Upper lobe of right lung (tissue), 1 donor: Measurements from ENCODE around the gene BMPR1A. TPM values are rescaled to one million over a fixed set of nuclear protein-coding genes. Genes with fewer than 3 reads are reported as not detected.
A peak's percentile ranks its signal among the peaks of the same experiment; 100 is the strongest.
"Not testable (repeated sequence)": the region's sequence is repeated elsewhere in the genome, so short reads cannot be mapped to it uniquely, and the experiment has no call there.

Experiments used
- ATAC-seq: fragments of 200-7000 bp; cut with Tn5 transposase; one replicate; pipeline ENCODE4 v1.9.1; 2020; ENCODE audit warnings: mild to moderate bottlenecking, moderate library complexity
- DNase-seq: peaks from one replicate; pipeline ENCODE4 v3.0.0-alpha.2; 2020
- H3K27ac ChIP-seq: fragments of 200-600 bp; one replicate; pipeline ENCODE4 v1.8.0; 2022
- H3K27me3 ChIP-seq: fragments of 200-600 bp; one replicate; pipeline ENCODE4 v1.8.0; 2022; ENCODE audit warnings: mild to moderate bottlenecking
- H3K36me3 ChIP-seq: fragments of 200-600 bp; one replicate; pipeline ENCODE4 v1.8.0; 2022
- H3K4me1 ChIP-seq: fragments of 200-600 bp; one replicate; pipeline ENCODE4 v1.8.0; 2022
- H3K4me3 ChIP-seq: fragments of 200-600 bp; one replicate; pipeline ENCODE4 v1.8.0; 2022; ENCODE audit warnings: mild to moderate bottlenecking
- H3K9me3 ChIP-seq: fragments of 200-600 bp; one replicate; pipeline ENCODE4 v1.8.0; 2022
- intact Hi-C: fragments of 100-400 bp; cut with DNase I; formaldehyde crosslinking; loops from one replicate; pipeline ENCODE4 v1.11.0; 2022
- total RNA-seq: library from RNA; stranded (reverse); fragmentation: NEBNext Ultra II Directional; extraction: Animal tissue kit (Norgen Biotek cat#: 25700); gene quantifications from one replicate; pipeline ENCODE4 v1.2.1, GENCODE V29; 2021
- TF ChIP-seq, protein P1 (sequence below): fragments of 200-600 bp; IDR thresholded peaks from one replicate; pipeline ENCODE4 v1.8.0; 2022; ENCODE audit warnings: antibody characterized with exemption
- donor health status: DM: no; HTN: yes; CAD: no; lungs with severe emphysema.

Gene BMPR1A
- total RNA-seq, 1 donor from 2014 or later = 41.2 TPM

GRCh38 chr10:86976362-86977056 lies 220.1 kb downstream of the BMPR1A start:
- H3K4me3 ChIP-seq = no peak overlapping the region
- intact Hi-C loops = no loop called here
- H3K36me3 ChIP-seq = no peaks in the 10 kb centered on the region
- no peaks in the 10 kb centered on the region for H3K9me3 ChIP-seq
- H3K27me3 ChIP-seq = no peaks in the 10 kb centered on the region
- ATAC-seq (no peak), DNase-seq (no peak)
- TF ChIP-seq, protein P1, sequence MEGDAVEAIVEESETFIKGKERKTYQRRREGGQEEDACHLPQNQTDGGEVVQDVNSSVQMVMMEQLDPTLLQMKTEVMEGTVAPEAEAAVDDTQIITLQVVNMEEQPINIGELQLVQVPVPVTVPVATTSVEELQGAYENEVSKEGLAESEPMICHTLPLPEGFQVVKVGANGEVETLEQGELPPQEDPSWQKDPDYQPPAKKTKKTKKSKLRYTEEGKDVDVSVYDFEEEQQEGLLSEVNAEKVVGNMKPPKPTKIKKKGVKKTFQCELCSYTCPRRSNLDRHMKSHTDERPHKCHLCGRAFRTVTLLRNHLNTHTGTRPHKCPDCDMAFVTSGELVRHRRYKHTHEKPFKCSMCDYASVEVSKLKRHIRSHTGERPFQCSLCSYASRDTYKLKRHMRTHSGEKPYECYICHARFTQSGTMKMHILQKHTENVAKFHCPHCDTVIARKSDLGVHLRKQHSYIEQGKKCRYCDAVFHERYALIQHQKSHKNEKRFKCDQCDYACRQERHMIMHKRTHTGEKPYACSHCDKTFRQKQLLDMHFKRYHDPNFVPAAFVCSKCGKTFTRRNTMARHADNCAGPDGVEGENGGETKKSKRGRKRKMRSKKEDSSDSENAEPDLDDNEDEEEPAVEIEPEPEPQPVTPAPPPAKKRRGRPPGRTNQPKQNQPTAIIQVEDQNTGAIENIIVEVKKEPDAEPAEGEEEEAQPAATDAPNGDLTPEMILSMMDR = no peak
- H3K27ac ChIP-seq = no peak overlapping the region
- peaks cover 27% of the 10 kb centered on the region for H3K4me1 ChIP-seq

DNA sequence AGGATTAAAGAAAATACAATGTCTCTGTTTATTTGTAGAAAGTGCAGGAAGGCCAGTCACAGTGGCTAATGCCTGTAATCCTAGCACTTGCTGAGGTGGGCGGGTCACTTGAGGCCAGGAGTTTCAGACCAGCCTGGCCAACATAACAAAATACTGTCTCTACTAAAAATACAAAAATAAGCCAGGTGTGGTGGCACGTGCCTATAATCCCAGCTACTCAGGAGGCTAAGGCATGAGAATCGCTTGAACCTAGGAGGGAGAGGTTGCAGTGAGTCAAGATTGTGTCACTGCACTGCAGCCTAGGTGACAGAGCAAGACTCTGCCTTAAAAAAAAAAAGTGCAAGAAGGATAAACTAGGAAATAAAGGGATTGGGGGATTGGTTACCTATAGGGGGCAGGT lies 222.0 kb downstream of the BMPR1A start:
- intact Hi-C loops, H3K9me3 ChIP-seq, H3K4me3 ChIP-seq, ATAC-seq, H3K36me3 ChIP-seq, DNase-seq, H3K27me3 ChIP-seq: not testable (repeated sequence)
- Histone ChIP-seq H3K4me1 (peaks cover 20% of the 10 kb centered on the region), H3K27ac (peak overlapping the region; percentile 11)

DNA sequence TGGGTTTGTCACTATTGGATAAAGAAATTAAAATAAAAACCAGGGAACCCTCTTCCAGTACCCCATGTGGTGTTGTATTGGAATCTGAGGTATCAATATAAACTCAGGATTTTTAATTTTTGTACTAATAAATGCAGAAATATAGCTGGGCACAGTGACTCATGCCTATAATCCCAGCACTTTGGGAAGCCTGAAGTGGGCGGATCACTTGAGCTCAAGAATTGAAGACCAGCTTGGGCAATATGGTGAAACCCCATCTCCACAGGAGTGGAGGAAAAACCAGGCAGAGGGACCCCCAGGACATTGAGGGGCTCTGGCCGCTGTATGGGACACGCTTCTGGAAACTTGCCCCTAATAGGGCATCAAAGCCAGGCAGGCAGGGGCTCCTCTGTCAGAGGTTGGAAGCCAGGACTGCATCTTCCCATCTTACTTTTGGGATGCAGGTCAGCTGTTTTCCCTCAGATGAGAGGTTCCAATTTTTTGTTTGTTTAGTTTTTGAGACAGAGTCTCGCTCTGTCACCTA lies 222.9 kb downstream of the BMPR1A start:
- Histone ChIP-seq H3K4me3 (no peak overlapping the region), H3K36me3 (no peaks in the 10 kb centered on the region), H3K27me3 (no peaks in the 10 kb centered on the region), H3K4me1 (peaks cover 20% of the 10 kb centered on the region), H3K9me3 (no peaks in the 10 kb centered on the region), H3K27ac (peak overlapping the region; percentile 55)
- ATAC-seq (no peak), DNase-seq (no peak)
- intact Hi-C loops = no loop called here
- TF ChIP-seq, protein P1 = no peak

DNA sequence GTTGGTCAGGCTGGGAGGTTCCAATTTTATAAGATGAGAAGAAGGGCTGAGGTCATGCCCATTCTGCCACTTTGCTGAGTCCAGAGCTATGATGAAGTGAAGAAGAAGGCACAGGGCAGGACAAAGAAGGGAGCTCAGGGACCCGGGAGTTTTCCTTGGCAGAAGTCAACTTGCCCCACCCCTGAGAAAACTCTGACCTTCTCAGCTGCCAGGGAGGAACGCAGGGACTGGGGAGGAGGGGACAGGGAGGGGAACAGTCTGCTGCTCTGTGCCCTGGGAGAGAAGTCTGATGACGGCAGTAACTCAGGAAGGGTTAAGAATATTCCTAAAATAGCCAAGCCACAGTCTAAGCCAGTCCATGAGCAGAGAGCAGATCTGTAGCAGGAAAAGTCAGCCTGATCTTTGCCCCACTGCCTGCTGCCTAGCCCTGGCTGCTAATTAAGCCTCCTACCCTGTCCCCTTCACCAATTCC lies 223.6 kb downstream of the BMPR1A start:
- Histone ChIP-seq H3K4me1 (peaks cover 20% of the 10 kb centered on the region), H3K9me3 (no peaks in the 10 kb centered on the region), H3K4me3 (no peak overlapping the region), H3K27ac (peak overlapping the region; percentile 55), H3K36me3 (no peaks in the 10 kb centered on the region), H3K27me3 (no peaks in the 10 kb centered on the region)
- TF ChIP-seq, protein P1 = no peak
- intact Hi-C loops = no loop called here
- DNase-seq (no peak), ATAC-seq (peak; percentile 75)

GRCh38 chr10:86981020-86981419 lies 224.6 kb downstream of the BMPR1A start:
- DNase-seq, H3K36me3 ChIP-seq, H3K27ac ChIP-seq, intact Hi-C loops, H3K9me3 ChIP-seq, ATAC-seq, H3K27me3 ChIP-seq, H3K4me3 ChIP-seq: not testable (repeated sequence)
- H3K4me1 ChIP-seq = peaks cover 20% of the 10 kb centered on the region

DNA sequence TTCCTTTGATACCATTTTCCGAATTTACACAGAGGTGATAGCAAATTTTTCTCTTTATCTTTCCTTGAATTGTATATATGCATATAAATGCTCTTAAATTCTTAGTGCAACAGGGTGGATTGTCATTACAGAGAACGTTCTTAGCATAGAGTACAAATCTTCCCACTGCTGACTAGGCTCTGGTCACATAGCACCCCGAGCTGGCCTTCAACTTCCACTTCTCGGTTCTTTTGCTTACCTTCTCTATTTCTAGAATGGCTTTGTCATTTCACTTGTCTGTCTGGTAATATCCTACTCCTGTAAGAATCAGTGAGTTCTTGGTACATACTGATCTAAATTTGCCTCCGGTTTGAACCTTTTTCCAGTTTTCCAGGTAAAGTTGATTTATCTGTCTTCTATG lies 225.3 kb downstream of the BMPR1A start:
- H3K27ac ChIP-seq = no peak overlapping the region
- no peaks in the 10 kb centered on the region for H3K27me3 ChIP-seq
- no peaks in the 10 kb centered on the region for H3K9me3 ChIP-seq
- no peaks in the 10 kb centered on the region for H3K36me3 ChIP-seq
- H3K4me1 ChIP-seq = peaks cover 20% of the 10 kb centered on the region
- H3K4me3 ChIP-seq = no peak overlapping the region
- intact Hi-C loops = no loop called here
- DNase-seq = no peak
- TF ChIP-seq, protein P1 = no peak
- ATAC-seq = no peak

Other genes starting within 250 kb of the BMPR1A start
- 35.1 TPM for gene WAPL, start 234.8 kb upstream of the BMPR1A start, total RNA-seq
- gene OPN4, start 102.1 kb upstream of the BMPR1A start, total RNA-seq = not detected
- gene LDB3, start 88.1 kb upstream of the BMPR1A start, total RNA-seq = 2.5 TPM
- 86.3 TPM for gene MMRN2, start 201.0 kb downstream of the BMPR1A start, total RNA-seq
- gene SNCG, start 202.0 kb downstream of the BMPR1A start, total RNA-seq = 17.2 TPM
- 155 TPM for gene ADIRF, start 211.9 kb downstream of the BMPR1A start, total RNA-seq